Natural killer cell (primary cell): ENCODE results near the gene HOXA6. TPM values are rescaled to one million over a fixed set of nuclear protein-coding genes. Genes with fewer than 3 reads are reported as not detected.

Experiments used
- ATAC-seq, 3 donors: fragments of 150-1000 bp in 2 of 3; fragments of 200-7000 bp in 1 of 3; cut with Tn5 transposase; 1 replicate in 1 of 3; 2 replicates in 2 of 3; pipeline ENCODE4 v1.10.0; 2021; ENCODE audit warnings: mild to moderate bottlenecking in 2 of 3, moderate library complexity in 2 of 3
- DNase-seq, 2 donors: peaks; one replicate each; pipeline versions ENCODE4 v3.0.0 to v3.0.0-alpha.2; 2013 to 2021; ENCODE audit warnings: mixed read lengths in 1 of 2
- H3K27ac ChIP-seq: one replicate; pipeline ENCODE4 v1.5.1; 2013; ENCODE audit warnings: mild to moderate bottlenecking, low read length
- H3K27me3 ChIP-seq: one replicate; pipeline ENCODE4 v1.6.1; 2013; ENCODE audit warnings: low read length; ENCODE audit not compliant: control insufficient read depth, insufficient read depth
- H3K36me3 ChIP-seq: one replicate; pipeline ENCODE4 v1.6.1; 2013; ENCODE audit warnings: low read length; ENCODE audit not compliant: control insufficient read depth, insufficient read depth
- H3K4me1 ChIP-seq: one replicate; pipeline ENCODE4 v1.6.1; 2013; ENCODE audit warnings: low read length; ENCODE audit not compliant: control insufficient read depth, insufficient read depth
- H3K4me3 ChIP-seq: one replicate; pipeline ENCODE4 v1.5.1; 2013; ENCODE audit warnings: low read length
- H3K9me3 ChIP-seq: one replicate; pipeline ENCODE4 v1.6.1; 2013; ENCODE audit warnings: low read length; ENCODE audit not compliant: control insufficient read depth, insufficient read depth
- H3K27ac Mint-ChIP-seq, 2 donors: one replicate each; pipeline ENCODE4 v1.8.0; 2022; ENCODE audit warnings: mild to moderate bottlenecking in 2 of 2, mixed read lengths in 2 of 2, moderate library complexity in 1 of 2
- H3K27me3 Mint-ChIP-seq, 2 donors: one replicate each; pipeline ENCODE4 v1.8.0; 2022; ENCODE audit warnings: low read depth in 2 of 2, mixed read lengths in 2 of 2
- H3K36me3 Mint-ChIP-seq: one replicate; pipeline ENCODE4 v1.8.0; 2022; ENCODE audit warnings: mixed read lengths
- H3K4me1 Mint-ChIP-seq, 2 donors: one replicate each; pipeline ENCODE4 v1.8.0; 2022; ENCODE audit warnings: mixed read lengths in 2 of 2
- H3K4me3 Mint-ChIP-seq: one replicate; pipeline ENCODE4 v1.8.0; 2022; ENCODE audit warnings: mild to moderate bottlenecking, moderate library complexity, mixed read lengths
- H3K9me3 Mint-ChIP-seq, 2 donors: one replicate each; pipeline ENCODE4 v1.8.0; 2022; ENCODE audit warnings: mixed read lengths in 2 of 2
- CTCF ChIP-seq: fragments of 200-600 bp; IDR thresholded peaks from one replicate; pipeline ENCODE4 v1.8.0; 2022; ENCODE audit warnings: antibody characterized with exemption
- WGBS: methylation state at CpG from one replicate; pipeline ENCODE4 v1.1.7; 2013; ENCODE audit warnings: missing lambda C conversion rate; ENCODE audit not compliant: insufficient coverage; 5-methylcytosine and 5-hydroxymethylcytosine counted together
- intact Hi-C: fragments of 100-400 bp; cut with micrococcal nuclease; formaldehyde crosslinking; loops from one replicate; pipeline ENCODE4 v1.14.2; 2022
- total RNA-seq, 4 donors: library from RNA; stranded (reverse); fragments of 120-200 nt in 1 of 4; gene quantifications; one replicate each; pipeline versions ENCODE4 v1.2.3 to v1.2.4, GENCODE V29; 2013 to 2022

Gene HOXA6
- total RNA-seq, 3 donors from 2014 or later (not counting 1 experiment from before 2014, with no cell fraction given), result 0.28 to 0.65 (median 0.43) TPM

- Mint-ChIP-seq H3K9me3 (no peaks in the 10 kb centered on the region), H3K27ac (peak overlapping the region in 1 of 2 donors; percentile 65), H3K4me1 (peaks cover 20 to 54% of the 10 kb centered on the region in 2 donors), H3K27me3 (peaks cover 66 to 74% of the 10 kb centered on the region in 2 donors), H3K4me3 (peak overlapping the region; percentile 80), H3K36me3 (no peaks in the 10 kb centered on the region)
- peak; percentile 79 to 89 (median 81) for ATAC-seq
- no peak overlapping the region for H3K27ac ChIP-seq
- TF ChIP-seq CTCF, result peak; percentile 100
- H3K36me3 ChIP-seq, result no peaks in the 10 kb centered on the region
- H3K4me3 ChIP-seq, result peak overlapping the region; percentile 67
- peak; percentile 87 to 93 for DNase-seq
- H3K4me1 ChIP-seq, result peaks cover 64% of the 10 kb centered on the region
- peaks cover 66% of the 10 kb centered on the region for H3K27me3 ChIP-seq
- intact Hi-C loops, result loop anchor here (1.0 to 10.0 kb wide), 7 partner anchors 9 to 963 kb away; partner anchors contain the start of gene EVX1
- WGBS, result under 1% methylated on average over 54 of the region's 54 CpGs
- H3K9me3 ChIP-seq, result no peaks in the 10 kb centered on the region
These were observed 13.1 kb upstream of the HOXA6 start for GRCh38 chr7:27160546-27161213.

GRCh38 chr7:27160145-27160545 is 12.6 kb upstream of the HOXA6 start:
- no peaks in the 10 kb centered on the region for H3K9me3 Mint-ChIP-seq
- peaks cover 64% of the 10 kb centered on the region for H3K4me1 ChIP-seq
- no peak for TF ChIP-seq CTCF
- intact Hi-C loops, result loop anchor here (2.0 to 10.0 kb wide), 3 partner anchors 85 to 963 kb away; partner anchors contain the start of gene EVX1
- H3K36me3 ChIP-seq, result no peaks in the 10 kb centered on the region
- peaks cover 66% of the 10 kb centered on the region for H3K27me3 ChIP-seq
- H3K4me1 Mint-ChIP-seq, result peaks cover 17 to 54% of the 10 kb centered on the region in 2 donors
- WGBS, result 15% methylated on average over 21 of the region's 23 CpGs
- ATAC-seq, result peak in 2 of 3 donors; percentile 24 to 27
- peak; percentile 28 to 53 for DNase-seq
- H3K4me3 ChIP-seq, result peak overlapping the region; percentile 67
- no peak overlapping the region for H3K27ac ChIP-seq
- H3K27me3 Mint-ChIP-seq, result peaks cover 66 to 76% of the 10 kb centered on the region in 2 donors
- H3K27ac Mint-ChIP-seq, result peak overlapping the region in 1 of 2 donors; percentile 42
- no peaks in the 10 kb centered on the region for H3K36me3 Mint-ChIP-seq
- peak overlapping the region; percentile 76 for H3K4me3 Mint-ChIP-seq
- H3K9me3 ChIP-seq, result no peaks in the 10 kb centered on the region

- Histone ChIP-seq H3K36me3 (no peaks in the 10 kb centered on the region), H3K4me1 (peaks cover 64% of the 10 kb centered on the region), H3K27me3 (peaks cover 67% of the 10 kb centered on the region), H3K9me3 (no peaks in the 10 kb centered on the region), H3K27ac (no peak overlapping the region), H3K4me3 (no peak overlapping the region)
- ATAC-seq (no peak), DNase-seq (peak in 1 of 2 donors; percentile 15)
- no peak for TF ChIP-seq CTCF
- intact Hi-C loops, result loop anchor here (2.0 to 10.0 kb wide), 3 partner anchors 85 to 962 kb away; partner anchors contain the start of gene EVX1
- WGBS, result 51% methylated on average over 25 of the region's 27 CpGs
- no peaks in the 10 kb centered on the region for H3K9me3 Mint-ChIP-seq
- peak overlapping the region; percentile 76 for H3K4me3 Mint-ChIP-seq
- peaks cover 23 to 55% of the 10 kb centered on the region in 2 donors for H3K4me1 Mint-ChIP-seq
- H3K36me3 Mint-ChIP-seq, result no peaks in the 10 kb centered on the region
- H3K27me3 Mint-ChIP-seq, result peaks cover 68 to 79% of the 10 kb centered on the region in 2 donors
- H3K27ac Mint-ChIP-seq, result no peak overlapping the region
These were observed 11.9 kb upstream of the HOXA6 start for GRCh38 chr7:27159266-27160144.
